Effector memory CD4-positive, alpha-beta T cell (primary cell): ENCODE results near the gene RPL19.
A peak's percentile ranks its signal among the peaks of the same experiment; 100 is the strongest.

Experiments
- DNase-seq, 3 donors: peaks; one replicate each; pipeline ENCODE4 v3.0.0-alpha.2; 2020
- H3K27ac ChIP-seq: 2 replicates; pipeline ENCODE4 v1.7.0; 2013; ENCODE audit warnings: mild to moderate bottlenecking, low read length, moderate library complexity; ENCODE audit not compliant: insufficient read depth, poor library complexity, severe bottlenecking
- H3K27me3 ChIP-seq: replicated peaks from 2 replicates; pipeline ENCODE4 v1.7.0; 2013; ENCODE audit warnings: mild to moderate bottlenecking, low read length; ENCODE audit not compliant: insufficient read depth, control insufficient read depth, poor library complexity, severe bottlenecking
- H3K36me3 ChIP-seq: 2 replicates; pipeline ENCODE4 v1.7.0; 2013; ENCODE audit warnings: mild to moderate bottlenecking, low read length, moderate library complexity; ENCODE audit not compliant: control insufficient read depth, insufficient read depth
- H3K4me1 ChIP-seq: 2 replicates; pipeline ENCODE4 v1.7.0; 2013; ENCODE audit warnings: low read length, mild to moderate bottlenecking; ENCODE audit not compliant: control insufficient read depth, insufficient read depth, poor library complexity, severe bottlenecking
- H3K4me3 ChIP-seq: 2 replicates; pipeline ENCODE4 v1.7.0; 2013; ENCODE audit warnings: low read length, low read depth, mild to moderate bottlenecking; ENCODE audit not compliant: insufficient read depth, poor library complexity, severe bottlenecking
- H3K9me3 ChIP-seq: 2 replicates; pipeline ENCODE4 v1.7.0; 2013; ENCODE audit warnings: mild to moderate bottlenecking, low read length, moderate library complexity; ENCODE audit not compliant: control insufficient read depth

RPL19 gene

GRCh38 chr17:39196808-39197291 is 3.2 kb upstream of the RPL19 start:
- H3K27ac ChIP-seq, result peak overlapping the region; percentile 54
- no peaks in the 10 kb centered on the region for H3K27me3 ChIP-seq
- peaks cover 2% of the 10 kb centered on the region for H3K36me3 ChIP-seq
- no peaks in the 10 kb centered on the region for H3K9me3 ChIP-seq
- peak overlapping the region; percentile 74 for H3K4me3 ChIP-seq
- no peak for DNase-seq
- peaks cover 39% of the 10 kb centered on the region for H3K4me1 ChIP-seq

GRCh38 chr17:39197380-39198185 is 2.5 kb upstream of the RPL19 start, which contains the start of gene CACNB1:
Gene CACNB1, minus strand, starts transcription at chr17:39197669. Its CDS starts 174 bp downstream, at chr17:39197495.
- Histone ChIP-seq H3K27me3 (no peaks in the 10 kb centered on the region), H3K4me3 (peak within 1 kb of the TSS; percentile 74), H3K4me1 (peaks cover 42% of the 10 kb centered on the region), H3K27ac (peak within 1 kb of the TSS; percentile 54), H3K36me3 (peaks cover 9% of the 10 kb centered on the region), H3K9me3 (no peaks in the 10 kb centered on the region)
- DNase-seq, result peak; percentile 56 to 67 (median 62)

GRCh38 chr17:39198186-39198566 is 1.9 kb upstream of the RPL19 start:
- H3K9me3 ChIP-seq, result no peaks in the 10 kb centered on the region
- H3K4me1 ChIP-seq, result peaks cover 42% of the 10 kb centered on the region
- H3K27ac ChIP-seq, result peak overlapping the region; percentile 7
- no peak for DNase-seq
- no peaks in the 10 kb centered on the region for H3K27me3 ChIP-seq
- peak overlapping the region; percentile 74 for H3K4me3 ChIP-seq
- H3K36me3 ChIP-seq, result peaks cover 15% of the 10 kb centered on the region

- peak; percentile 75 to 83 (median 80) for DNase-seq
- no peaks in the 10 kb centered on the region for H3K9me3 ChIP-seq
- no peaks in the 10 kb centered on the region for H3K27me3 ChIP-seq
- peak overlapping the region; percentile 99 for H3K27ac ChIP-seq
- peak overlapping the region; percentile 70 for H3K4me3 ChIP-seq
- H3K36me3 ChIP-seq, result peaks cover 31% of the 10 kb centered on the region
- H3K4me1 ChIP-seq, result peaks cover 42% of the 10 kb centered on the region
These were observed 338 bp upstream of the RPL19 start for GRCh38 chr17:39199820-39200069.

- H3K27me3 ChIP-seq, result no peaks in the 10 kb centered on the region
- H3K36me3 ChIP-seq, result peaks cover 35% of the 10 kb centered on the region
- peak overlapping the region; percentile 70 for H3K4me3 ChIP-seq
- H3K9me3 ChIP-seq, result no peaks in the 10 kb centered on the region
- peaks cover 37% of the 10 kb centered on the region for H3K4me1 ChIP-seq
- no peak for DNase-seq
- peak overlapping the region; percentile 99 for H3K27ac ChIP-seq
These were observed 951 bp downstream of the RPL19 start for GRCh38 chr17:39200957-39201510.

GRCh38 chr17:39204245-39204644 is 4.2 kb downstream of the RPL19 start:
- no peak for DNase-seq
- H3K27ac ChIP-seq, result no peak overlapping the region
- no peaks in the 10 kb centered on the region for H3K27me3 ChIP-seq
- H3K36me3 ChIP-seq, result peaks cover 35% of the 10 kb centered on the region
- peaks cover 29% of the 10 kb centered on the region for H3K4me1 ChIP-seq
- H3K4me3 ChIP-seq, result no peak overlapping the region
- H3K9me3 ChIP-seq, result no peaks in the 10 kb centered on the region

- DNase-seq, result no peak
- no peaks in the 10 kb centered on the region for H3K27me3 ChIP-seq
- H3K9me3 ChIP-seq, result no peaks in the 10 kb centered on the region
- H3K4me3 ChIP-seq, result no peak overlapping the region
- peaks cover 35% of the 10 kb centered on the region for H3K36me3 ChIP-seq
- no peak overlapping the region for H3K27ac ChIP-seq
- peaks cover 38% of the 10 kb centered on the region for H3K4me1 ChIP-seq
These were observed 5.0 kb downstream of the RPL19 start for GRCh38 chr17:39205112-39205526.

GRCh38 chr17:39208136-39208535 is 8.1 kb downstream of the RPL19 start:
- no peak for DNase-seq
- Histone ChIP-seq H3K27me3 (no peaks in the 10 kb centered on the region), H3K4me1 (peaks cover 20% of the 10 kb centered on the region), H3K27ac (no peak overlapping the region), H3K4me3 (no peak overlapping the region), H3K36me3 (peaks cover 20% of the 10 kb centered on the region), H3K9me3 (no peaks in the 10 kb centered on the region)

- no peaks in the 10 kb centered on the region for H3K9me3 ChIP-seq
- no peak overlapping the region for H3K4me3 ChIP-seq
- peaks cover 13% of the 10 kb centered on the region for H3K36me3 ChIP-seq
- H3K4me1 ChIP-seq, result peaks cover 20% of the 10 kb centered on the region
- no peak for DNase-seq
- H3K27ac ChIP-seq, result no peak overlapping the region
- H3K27me3 ChIP-seq, result no peaks in the 10 kb centered on the region
These were observed 8.8 kb downstream of the RPL19 start for GRCh38 chr17:39208893-39209292.

- peak; percentile 46 to 57 (median 55) for DNase-seq
- Histone ChIP-seq H3K27me3 (no peaks in the 10 kb centered on the region), H3K4me3 (peak overlapping the region; percentile 41), H3K27ac (no peak overlapping the region), H3K4me1 (peaks cover 20% of the 10 kb centered on the region), H3K36me3 (peaks cover 7% of the 10 kb centered on the region), H3K9me3 (no peaks in the 10 kb centered on the region)
These were observed 9.4 kb downstream of the RPL19 start for GRCh38 chr17:39209317-39210092.
